ENCODE measurements around the gene AGBL4. TPM values are rescaled to one million over a fixed set of nuclear protein-coding genes. Genes with fewer than 3 reads are reported as not detected.

The AGBL4 gene
- total RNA-seq, 1 donor from 2014 or later, result 0.16 TPM

DNA sequence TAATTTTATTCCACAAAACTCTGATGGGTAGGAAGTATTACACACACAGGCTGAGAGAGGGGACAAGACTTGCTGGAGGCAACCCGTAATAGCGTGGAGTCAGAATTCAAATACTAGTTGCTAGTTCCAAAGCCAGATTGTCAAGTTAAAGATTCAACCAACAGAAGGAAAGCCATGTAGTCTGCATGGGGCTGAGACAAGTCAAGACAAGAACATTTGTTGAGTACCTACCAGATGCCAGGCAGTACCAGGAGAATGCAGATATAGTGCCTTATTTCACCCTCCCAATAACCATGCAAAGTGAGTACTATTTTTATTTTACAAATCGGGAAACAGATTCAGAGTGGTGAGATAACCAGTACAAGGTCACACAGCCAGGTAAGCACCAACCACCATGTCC, 1441.3 kb downstream of the AGBL4 start:
- intact Hi-C loops (cut with DNase I), result no loop called here
- ATAC-seq (ENCODE audit: poor library complexity) (no peak), DNase-seq (no peak)

DNA sequence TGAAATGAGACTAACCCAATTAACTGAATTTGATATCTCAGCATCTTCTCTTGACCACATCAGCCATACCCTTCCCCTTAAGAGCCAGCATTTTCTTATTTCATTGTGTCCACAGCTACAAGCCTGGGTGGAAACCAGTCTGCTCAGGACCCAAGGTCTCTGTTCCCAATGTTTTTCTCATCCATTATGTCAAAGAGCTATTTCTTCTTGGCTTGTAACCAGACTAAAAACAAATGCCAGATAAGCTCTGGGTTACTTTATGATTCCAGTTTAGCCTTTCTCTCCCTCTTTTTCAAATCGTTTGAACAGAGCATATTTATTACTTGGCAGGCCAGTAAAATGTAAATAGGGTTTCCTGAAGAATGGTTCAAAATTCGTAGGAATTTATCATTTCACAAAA, 1442.5 kb downstream of the AGBL4 start:
- ATAC-seq (ENCODE audit: poor library complexity) (no peak), DNase-seq (no peak)
- intact Hi-C loops (cut with DNase I), result no loop called here

DNA sequence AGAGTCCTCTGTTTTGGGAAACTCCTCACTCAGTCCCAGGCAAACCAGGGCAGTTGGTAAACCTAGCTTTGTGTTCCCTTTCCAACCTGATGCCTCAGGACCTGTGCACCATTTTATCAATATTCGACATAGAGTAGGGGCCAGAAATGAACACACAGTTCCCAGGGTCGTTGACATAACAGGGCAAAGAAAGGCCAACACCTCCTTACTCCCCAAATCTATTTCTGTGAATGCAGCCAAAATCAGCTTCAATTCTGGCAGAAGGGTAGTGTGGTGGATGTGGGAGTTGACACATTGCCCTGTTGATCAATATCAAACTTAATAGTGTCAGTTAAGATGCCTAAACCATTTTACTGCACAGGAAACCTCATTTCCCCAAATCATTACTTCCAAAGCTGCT, 1447.2 kb downstream of the AGBL4 start:
- DNase-seq, result no peak

DNA sequence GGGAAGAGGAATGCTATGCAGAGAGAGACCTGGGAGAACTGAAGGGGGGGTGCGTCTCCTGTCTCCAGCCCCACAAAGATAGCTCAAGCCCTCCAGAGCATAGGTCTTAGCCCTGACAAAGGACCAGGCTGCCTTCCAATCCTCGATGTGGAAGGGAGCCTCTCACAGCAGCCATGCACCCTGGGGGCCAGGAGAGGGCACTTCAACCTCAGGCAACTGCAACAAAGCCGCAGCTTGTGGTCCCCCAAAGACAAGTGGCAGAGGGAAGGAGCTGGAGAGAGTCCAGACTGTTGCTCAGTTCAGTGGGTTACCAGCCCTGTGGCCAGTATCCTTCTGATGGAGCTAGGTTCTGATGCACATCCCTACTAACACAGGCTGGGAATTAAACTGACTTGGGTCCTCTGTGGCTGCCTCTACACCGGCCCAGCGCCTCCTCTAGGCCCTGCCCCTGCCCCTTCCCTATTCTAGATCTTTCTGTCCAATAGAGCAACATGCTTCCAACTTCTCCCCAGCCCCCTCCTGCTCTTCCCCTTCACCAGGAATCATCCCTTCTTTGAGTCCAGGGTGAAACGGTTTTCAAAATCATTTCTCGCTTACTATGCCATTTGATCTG, 1451.0 kb downstream of the AGBL4 start:
- intact Hi-C loops (cut with DNase I), result loop anchor here (10.0 kb wide), 1 partner anchor 242 kb away; no protein-coding TSS in a partner anchor
- peak; percentile 70 for ATAC-seq (ENCODE audit: poor library complexity)
- DNase-seq, result peak; percentile 47

More for the DNA sequence above, 1447.2 kb downstream of the AGBL4 start:
- intact Hi-C loops (cut with DNase I), result loop anchor here (10.0 kb wide), 1 partner anchor 238 kb away; no protein-coding TSS in a partner anchor
- no peak for ATAC-seq (ENCODE audit: poor library complexity)

DNA sequence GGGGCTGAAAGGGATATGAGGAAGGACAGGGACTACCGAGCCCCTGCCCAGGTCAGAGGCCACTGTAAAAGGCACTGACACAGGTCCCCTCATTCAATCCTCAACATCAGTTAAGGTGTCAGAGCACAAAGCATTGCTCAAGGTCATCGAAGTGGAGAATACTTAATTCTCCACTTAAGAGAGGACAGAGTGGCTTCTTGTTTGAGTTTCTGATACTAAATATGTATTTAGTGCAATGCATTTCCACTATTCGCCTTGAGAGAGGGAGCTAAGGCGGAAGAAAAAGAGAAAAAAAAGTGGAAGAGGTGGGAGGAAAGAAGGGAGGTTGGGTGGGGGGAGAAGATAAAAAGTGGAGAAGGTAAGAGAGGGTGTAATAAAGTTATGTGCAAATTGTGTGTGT, 1451.6 kb downstream of the AGBL4 start:
- no peak for ATAC-seq (ENCODE audit: poor library complexity)
- intact Hi-C loops (cut with DNase I), result loop anchor here (10.0 kb wide), 1 partner anchor 243 kb away; no protein-coding TSS in a partner anchor
- no peak for DNase-seq

DNA sequence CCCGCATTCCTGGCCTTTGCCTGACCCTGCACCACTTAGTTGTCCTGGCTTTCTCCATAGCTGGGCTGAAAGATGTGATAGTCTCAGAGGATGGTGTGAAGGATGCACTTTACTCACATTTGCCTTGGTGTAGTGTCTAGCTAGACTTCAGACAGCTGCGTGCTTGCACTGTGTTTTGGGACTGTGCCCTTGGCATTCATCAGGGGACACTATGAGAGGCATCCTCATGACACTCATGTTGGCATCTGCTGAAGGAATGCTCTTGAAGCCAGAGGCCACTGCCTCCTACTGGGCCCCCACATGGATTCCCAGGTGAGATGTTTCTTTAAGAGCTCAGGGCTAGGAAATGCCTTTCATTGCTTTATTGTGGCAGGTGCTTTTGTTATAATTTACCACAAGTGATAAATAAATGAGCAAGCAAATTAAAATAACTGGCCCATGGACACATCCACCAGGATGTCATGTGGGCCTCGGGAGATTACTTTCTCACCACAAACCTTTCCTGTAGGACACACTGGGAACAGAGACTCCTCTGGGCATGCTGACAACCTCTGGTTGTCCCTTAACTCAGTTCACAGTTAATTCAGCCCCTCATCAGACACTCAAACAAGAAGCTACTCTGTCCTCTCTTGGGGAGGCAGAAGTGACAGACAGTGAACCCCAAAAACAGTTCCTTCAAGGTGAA, 1452.3 kb downstream of the AGBL4 start:
- DNase-seq, result no peak
- no peak for ATAC-seq (ENCODE audit: poor library complexity)
- intact Hi-C loops (cut with DNase I), result loop anchor here (10.0 kb wide), 1 partner anchor 243 kb away; no protein-coding TSS in a partner anchor

DNA sequence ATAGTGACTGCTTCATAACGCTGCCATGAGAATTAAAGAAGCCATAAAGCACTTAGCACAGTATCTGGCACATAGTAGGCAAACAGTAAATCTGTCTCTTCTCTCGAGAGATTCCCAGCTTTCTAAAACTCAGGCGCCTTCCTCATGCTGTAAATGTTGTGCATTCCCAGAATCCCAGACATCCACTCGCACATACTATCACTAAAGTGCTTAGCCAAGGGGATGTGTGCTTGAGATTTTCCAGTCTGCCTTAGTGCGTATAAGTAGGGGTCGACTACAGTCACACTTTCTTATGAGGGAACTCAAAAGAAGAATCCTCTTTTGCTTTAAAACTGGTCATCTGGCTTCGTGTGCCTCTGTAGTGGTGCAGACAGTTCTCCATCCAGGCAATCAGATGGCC, 1453.2 kb downstream of the AGBL4 start:
- intact Hi-C loops (cut with DNase I), result loop anchor here (10.0 kb wide), 1 partner anchor 244 kb away; no protein-coding TSS in a partner anchor
- ATAC-seq (ENCODE audit: poor library complexity), result no peak
- no peak for DNase-seq

DNA sequence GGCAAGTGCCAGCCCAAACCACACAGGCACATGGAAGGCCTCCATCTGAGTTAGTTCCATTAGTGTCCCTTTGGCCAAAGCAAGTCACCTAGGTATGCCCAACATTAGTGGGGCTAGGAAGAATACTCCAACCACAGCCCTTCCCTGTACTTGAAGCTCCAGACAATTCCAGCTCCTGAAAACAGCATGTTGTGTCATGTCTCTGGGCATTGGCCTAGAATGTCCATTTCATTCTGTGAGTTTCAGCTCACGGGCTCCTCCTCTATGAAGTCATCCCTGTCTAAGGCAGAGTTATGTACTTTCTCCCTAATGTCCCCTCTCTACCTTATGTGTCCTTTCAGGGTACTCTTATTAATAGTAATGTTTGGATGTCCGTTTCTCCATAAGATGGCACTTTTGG, 1455.3 kb downstream of the AGBL4 start:
- ATAC-seq (ENCODE audit: poor library complexity) (no peak), DNase-seq (no peak)
- intact Hi-C loops (cut with DNase I), result loop anchor here (10.0 kb wide), 1 partner anchor 126 kb away; no protein-coding TSS in a partner anchor

DNA sequence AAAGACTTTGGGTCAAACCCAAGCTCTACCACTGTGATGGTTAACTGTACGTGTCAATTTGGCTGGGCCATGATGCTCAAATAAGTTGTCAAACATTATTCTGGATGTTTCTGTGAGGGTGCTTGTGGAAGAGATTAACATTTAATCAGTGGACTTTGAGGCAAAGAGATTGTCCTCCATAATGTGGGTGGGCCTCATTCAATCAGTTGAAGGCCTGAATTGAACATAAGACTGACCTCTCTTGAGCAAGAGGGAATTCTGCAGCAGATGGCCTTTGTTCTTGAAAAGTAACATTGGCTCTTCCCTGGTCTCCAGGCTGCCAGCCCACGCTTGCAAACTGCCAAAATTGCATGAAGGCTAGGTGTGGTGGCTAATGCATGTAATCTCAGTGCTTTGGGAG, 1457.3 kb downstream of the AGBL4 start:
- ATAC-seq (ENCODE audit: poor library complexity), result no peak
- intact Hi-C loops (cut with DNase I), result loop anchor here (10.0 kb wide), 1 partner anchor 128 kb away; no protein-coding TSS in a partner anchor
- no peak for DNase-seq

DNA sequence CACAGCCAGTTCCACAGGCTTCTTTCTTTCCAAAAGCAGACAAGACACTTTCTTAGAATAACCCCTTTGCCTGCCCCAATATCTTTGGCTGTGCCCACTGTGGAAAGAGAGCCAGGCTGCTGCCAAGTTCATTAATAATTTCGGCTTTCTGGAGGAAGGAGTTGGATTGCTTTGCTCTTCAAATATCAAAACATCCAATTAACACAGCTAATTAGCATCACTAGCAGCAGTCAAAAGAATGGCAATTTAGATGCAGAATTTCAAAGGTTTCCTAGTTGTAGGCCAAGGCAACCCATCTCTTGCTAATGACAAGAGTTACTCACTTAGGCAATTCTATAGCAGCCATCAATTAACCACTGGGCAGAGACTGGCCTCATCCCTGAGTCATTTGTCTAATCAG, 1460.7 kb downstream of the AGBL4 start:
- no peak for DNase-seq
- intact Hi-C loops (cut with DNase I), result loop anchor here (10.0 kb wide), 1 partner anchor 132 kb away; no protein-coding TSS in a partner anchor
- ATAC-seq (ENCODE audit: poor library complexity), result no peak

DNA sequence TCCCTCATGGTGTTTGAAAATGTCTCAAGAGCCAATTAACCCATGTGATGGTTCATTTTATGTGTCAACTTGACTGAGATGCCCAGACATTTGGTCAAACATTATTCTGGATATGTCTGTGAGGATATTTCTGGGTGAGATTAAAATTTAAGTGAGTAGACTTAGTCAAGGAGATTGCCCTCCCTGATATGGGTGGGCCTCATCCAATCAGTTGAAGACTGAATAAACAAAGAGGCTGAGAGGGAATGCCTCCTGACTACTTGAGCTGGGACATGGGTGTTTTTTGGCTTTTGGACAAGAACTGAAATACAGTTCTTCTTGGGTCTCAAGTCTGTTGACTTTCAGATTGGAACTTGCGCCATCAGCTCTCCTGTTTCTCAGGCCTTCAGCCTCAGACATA, 1462.3 kb downstream of the AGBL4 start:
- ATAC-seq (ENCODE audit: poor library complexity) (no peak), DNase-seq (no peak)
- intact Hi-C loops (cut with DNase I), result loop anchor here (10.0 kb wide), 1 partner anchor 133 kb away; no protein-coding TSS in a partner anchor

DNA sequence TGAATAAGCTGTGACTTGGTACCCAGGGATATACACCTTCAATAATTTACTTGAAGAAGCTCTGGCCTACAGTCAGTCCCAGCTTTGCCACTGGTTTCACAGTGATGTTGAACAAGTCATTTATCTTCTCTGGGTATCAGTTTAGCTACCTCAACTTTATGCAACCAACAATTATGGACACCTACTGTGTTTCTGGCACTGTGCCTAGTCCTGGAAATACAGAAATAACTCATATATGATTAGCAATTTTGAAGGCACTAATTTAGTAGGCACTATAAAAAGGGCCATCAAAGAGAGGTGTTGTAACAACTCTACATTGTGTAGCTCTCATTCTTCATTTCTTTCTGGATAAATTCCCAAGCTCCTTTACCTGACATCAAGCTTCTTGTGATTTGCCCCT, 1463.2 kb downstream of the AGBL4 start:
- DNase-seq (no peak), ATAC-seq (ENCODE audit: poor library complexity) (no peak)
- intact Hi-C loops (cut with DNase I), result loop anchor here (10.0 kb wide), 1 partner anchor 134 kb away; no protein-coding TSS in a partner anchor

DNA sequence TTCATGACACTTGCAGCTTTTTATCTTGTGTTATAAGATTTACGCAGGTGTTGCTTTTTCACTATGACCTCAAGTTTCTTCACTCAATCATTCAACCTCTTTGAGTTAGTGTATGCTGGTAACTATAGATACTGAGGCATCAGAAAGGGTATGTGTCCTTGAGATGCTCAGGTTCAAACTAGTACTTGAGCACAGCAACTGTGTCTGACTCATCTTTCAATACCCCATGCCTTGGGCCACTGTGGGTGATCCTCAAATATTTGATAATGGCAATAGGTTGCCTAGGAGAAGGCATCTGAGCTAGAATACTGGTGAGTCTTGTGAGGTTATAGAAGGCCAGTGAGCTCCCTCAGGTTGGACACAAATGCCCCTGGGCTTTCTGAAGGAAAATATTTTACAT, 1463.6 kb downstream of the AGBL4 start:
- intact Hi-C loops (cut with DNase I), result loop anchor here (10.0 kb wide), 1 partner anchor 135 kb away; no protein-coding TSS in a partner anchor
- no peak for DNase-seq
- ATAC-seq (ENCODE audit: poor library complexity), result no peak

DNA sequence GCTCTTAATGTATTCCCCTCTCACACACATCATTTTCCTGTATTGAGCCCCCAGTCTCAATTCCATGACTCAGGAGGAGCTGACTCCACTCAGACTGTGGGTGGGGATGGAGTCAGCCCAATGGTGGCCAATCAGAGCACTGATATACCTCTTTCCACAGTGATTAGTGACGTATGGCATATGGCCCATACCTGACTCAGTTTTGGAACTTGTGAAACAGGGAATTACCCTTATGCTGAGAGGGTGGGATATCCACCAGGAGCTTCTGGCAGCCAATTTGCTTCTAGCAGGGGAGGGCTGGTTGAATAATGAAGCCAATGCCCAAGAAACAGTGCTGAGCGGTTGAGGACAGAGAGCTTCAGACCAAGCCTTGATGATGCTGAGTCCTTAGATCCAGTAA, 1465.4 kb downstream of the AGBL4 start:
- DNase-seq (no peak), ATAC-seq (ENCODE audit: poor library complexity) (no peak)
- intact Hi-C loops (cut with DNase I), result no loop called here

DNA sequence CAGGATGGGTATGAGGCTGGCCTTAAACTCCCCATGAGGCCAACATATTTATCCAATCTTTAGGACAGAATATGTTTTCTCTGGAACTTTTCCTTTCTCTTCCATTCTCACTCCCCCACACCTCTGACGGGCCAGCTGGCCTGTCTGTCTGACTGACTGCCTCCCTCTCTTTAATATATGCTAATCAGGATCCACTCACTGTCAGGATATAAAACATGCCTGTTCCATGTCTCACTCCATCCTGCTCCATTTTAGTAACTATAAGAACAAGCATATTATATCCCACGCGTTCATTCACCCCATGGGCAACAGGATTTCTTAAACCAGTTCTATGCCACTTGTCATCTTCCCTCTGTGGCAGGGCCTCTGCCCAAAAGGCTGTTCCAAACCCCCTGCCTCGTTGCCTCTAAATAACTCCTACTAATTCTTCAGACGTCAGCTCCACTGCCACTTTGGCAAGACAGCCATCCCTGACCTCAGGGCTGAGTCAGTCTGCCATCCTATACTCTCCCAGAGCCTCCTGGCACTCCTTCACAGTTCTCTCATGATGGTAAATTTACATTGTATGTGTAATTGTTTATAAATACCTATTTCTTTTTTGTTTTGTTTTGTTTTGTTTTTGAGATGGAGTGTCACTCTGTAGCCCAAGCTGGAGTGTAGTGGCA, 1467.4 kb downstream of the AGBL4 start:
- ATAC-seq (ENCODE audit: poor library complexity) (no peak), DNase-seq (no peak)
- intact Hi-C loops (cut with DNase I), result no loop called here

DNA sequence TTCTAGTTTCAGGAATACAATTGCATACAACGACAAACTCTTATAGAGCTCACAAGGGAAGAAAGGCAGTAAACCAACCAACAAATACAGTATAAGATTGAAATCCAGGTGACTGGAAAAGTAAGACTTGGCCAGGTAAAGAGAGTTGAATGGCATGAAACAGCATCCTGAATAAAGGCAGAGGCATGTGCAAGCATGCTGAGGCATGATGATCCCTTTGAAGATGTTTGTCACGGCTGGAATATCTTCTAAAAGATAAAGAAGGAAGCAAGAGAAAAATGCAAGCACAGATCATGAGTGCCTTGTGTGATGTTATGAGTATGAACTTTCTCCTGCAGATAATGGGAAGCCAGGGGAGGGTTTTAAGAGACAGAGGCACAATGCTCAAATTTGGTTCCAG, 1468.5 kb downstream of the AGBL4 start:
- no peak for ATAC-seq (ENCODE audit: poor library complexity)
- intact Hi-C loops (cut with DNase I), result no loop called here
- DNase-seq, result no peak

DNA sequence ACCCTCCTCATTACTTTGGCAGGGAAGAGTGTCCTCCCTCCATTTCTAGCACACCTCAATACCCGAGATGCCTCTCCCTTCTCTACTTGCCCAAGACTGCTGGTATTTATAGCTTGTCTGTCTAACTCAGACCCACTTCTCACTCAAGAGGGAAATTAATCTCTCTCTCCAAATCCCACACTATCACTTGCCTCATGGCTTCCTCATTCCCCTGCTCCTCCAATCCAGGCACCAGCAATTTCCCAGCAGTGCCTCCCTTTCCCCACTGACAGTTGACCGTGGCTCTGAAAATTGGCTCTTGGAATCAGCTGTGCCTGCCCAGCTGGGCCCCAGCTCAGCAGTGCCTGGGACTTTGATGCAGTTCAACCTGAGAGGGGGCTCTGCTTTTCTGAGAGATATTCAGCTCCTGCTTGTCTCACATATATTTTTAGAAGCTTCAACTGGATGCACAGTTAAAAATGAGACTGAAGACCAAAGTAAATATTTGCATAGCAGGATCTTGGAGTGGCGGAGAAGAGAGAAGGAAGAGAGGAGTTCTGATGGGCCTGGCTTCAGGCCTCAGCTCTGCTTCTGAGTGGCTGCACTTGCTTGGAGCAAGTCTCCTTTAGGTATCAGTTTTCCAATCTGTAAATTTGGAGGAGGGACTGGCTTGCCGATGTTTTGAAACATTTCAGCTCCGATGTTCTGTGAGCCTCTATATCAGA, 1470.7 kb downstream of the AGBL4 start:
- ATAC-seq (ENCODE audit: poor library complexity) (peak; percentile 38), DNase-seq (no peak)
- intact Hi-C loops (cut with DNase I), result no loop called here

DNA sequence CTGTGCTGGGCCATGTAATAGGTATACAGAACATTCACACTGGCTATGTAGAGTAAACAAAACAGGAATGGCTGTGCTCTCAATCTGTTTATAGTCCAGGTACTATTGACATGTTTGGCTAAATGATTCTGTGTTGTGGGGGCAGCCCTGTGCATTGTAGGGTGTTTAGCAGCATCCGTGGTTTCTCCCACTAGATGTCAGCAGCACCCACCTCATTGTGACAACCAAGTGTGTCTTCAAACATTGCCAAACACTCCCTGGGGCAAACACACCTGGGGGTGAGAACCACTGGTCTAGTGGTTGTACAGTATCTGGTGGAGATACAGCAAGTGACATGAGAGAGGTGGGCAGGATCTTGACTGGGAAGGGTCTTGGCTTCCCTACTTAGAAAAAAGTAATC, 1471.3 kb downstream of the AGBL4 start:
- no peak for DNase-seq
- peak; percentile 74 for ATAC-seq (ENCODE audit: poor library complexity)
- intact Hi-C loops (cut with DNase I), result no loop called here

DNA sequence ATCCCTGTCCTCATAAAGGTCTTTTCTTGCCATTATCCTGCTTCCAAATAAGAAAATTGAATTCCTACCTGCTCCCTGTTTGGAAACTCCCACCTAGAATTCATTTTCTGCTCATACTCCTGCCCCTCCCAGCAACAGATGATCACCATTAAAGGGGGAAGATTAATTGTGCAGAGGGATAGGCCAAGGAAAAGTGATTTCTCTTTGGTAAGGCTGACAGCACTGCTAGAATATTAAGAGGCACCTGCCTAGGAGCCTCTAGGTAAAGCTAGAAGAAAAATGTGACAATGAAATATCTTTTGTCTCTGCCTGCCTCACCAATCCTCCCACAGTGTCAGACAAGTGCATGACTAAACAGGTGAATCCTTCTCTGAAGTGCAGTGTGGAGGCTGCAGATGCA, 1474.8 kb downstream of the AGBL4 start:
- ATAC-seq (ENCODE audit: poor library complexity) (no peak), DNase-seq (no peak)
- intact Hi-C loops (cut with DNase I), result no loop called here
